K562 (cell line): ENCODE data around the gene PHF12. TPM values are rescaled to one million over a fixed set of nuclear protein-coding genes. Genes with fewer than 3 reads are reported as not detected.

Source experiments
- ATF7 ChIP-seq: fragments of 450-650 bp; IDR thresholded peaks from 2 replicates; pipeline ENCODE4 v1.7.1; 2014; ENCODE audit warnings: mild to moderate bottlenecking, moderate library complexity
- BCOR ChIP-seq: fragments of 450-650 bp; IDR thresholded peaks from 2 replicates; pipeline ENCODE4 v1.6.1; 2016
- FOXP1 ChIP-seq: sonication (generic); formaldehyde crosslinking; IDR thresholded peaks from 2 replicates; pipeline ENCODE4 v1.8.0; 2022; ENCODE audit warnings: mild to moderate bottlenecking, missing genetic modification reagents
- FUS ChIP-seq: fragments of 200-400 bp; formaldehyde crosslinking; optimal IDR thresholded peaks from 2 replicates; pipeline ENCODE3; 2017; ENCODE audit warnings: low read depth, low read length
- GATAD2A ChIP-seq: fragments of 450-650 bp; IDR thresholded peaks from 2 replicates; pipeline ENCODE4 v1.6.1; 2017
- HDAC2 ChIP-seq: fragments of 450-650 bp; IDR thresholded peaks from 2 replicates; pipeline ENCODE4 v1.6.1; 2016; ENCODE audit warnings: mild to moderate bottlenecking
- KDM4B ChIP-seq, 2 experiments: fragments of 450-650 bp in 1 of 2; sonication (generic) in 1 of 2; IDR thresholded peaks; 2 replicates each; pipeline ENCODE4 v1.6.1; 2016 to 2017; ENCODE audit warnings: borderline replicate concordance in 2 of 2, antibody characterized with exemption in 1 of 2, low read depth in 1 of 2, mild to moderate bottlenecking in 1 of 2
- KLF16 ChIP-seq: IDR thresholded peaks from 2 replicates; pipeline ENCODE4 v1.6.1; 2016; ENCODE audit warnings: antibody characterized with exemption
- L3MBTL2 ChIP-seq: fragments of 450-650 bp; IDR thresholded peaks from 2 replicates; pipeline ENCODE4 v1.6.1; 2016; ENCODE audit warnings: mild to moderate bottlenecking, moderate library complexity
- MED1 ChIP-seq: sonication (generic); formaldehyde crosslinking; IDR thresholded peaks from 2 replicates; pipeline ENCODE4 v1.8.1; 2023; ENCODE audit warnings: missing genetic modification reagents, borderline replicate concordance
- MTA1 ChIP-seq: fragments of 450-650 bp; IDR thresholded peaks from 2 replicates; pipeline ENCODE4 v1.6.1; 2017; ENCODE audit warnings: borderline replicate concordance
- NCOR1 ChIP-seq: fragments of 450-650 bp; IDR thresholded peaks from 2 replicates; pipeline ENCODE4 v1.6.1; 2016; ENCODE audit warnings: mild to moderate bottlenecking, moderate library complexity
- POLR2G ChIP-seq: fragments of 200-400 bp; formaldehyde crosslinking; IDR thresholded peaks from 2 replicates; pipeline ENCODE4 v1.6.1; 2017; ENCODE audit warnings: low read depth, mild to moderate bottlenecking, antibody characterized with exemption, low read length, moderate library complexity
- RCOR1 ChIP-seq, 2 experiments: IDR thresholded peaks; 2 replicates each; pipeline ENCODE4 v1.6.1; 2012; ENCODE audit warnings: low read depth in 2 of 2, low read length in 2 of 2, borderline replicate concordance in 1 of 2, improper control_type of control experiment in 1 of 2
- SMAD3 ChIP-seq: fragments of 450-650 bp; formaldehyde crosslinking; conservative IDR thresholded peaks from 2 replicates; pipeline ENCODE4 v1.4.0; 2020; ENCODE audit warnings: mild to moderate bottlenecking
- SRSF1 ChIP-seq: fragments of 200-400 bp; formaldehyde crosslinking; IDR thresholded peaks from 2 replicates; pipeline ENCODE4 v1.6.1; 2017; ENCODE audit warnings: mild to moderate bottlenecking, low read depth, low read length, moderate library complexity
- SUPT5H ChIP-seq: fragments of 450-650 bp; IDR thresholded peaks from 2 replicates; pipeline ENCODE4 v1.6.1; 2016
- ZKSCAN1 ChIP-seq: fragments of 150-350 bp; IDR thresholded peaks from 2 replicates; pipeline ENCODE4 v1.6.1; 2016; ENCODE audit warnings: low read depth, low read length
- ZNF121 ChIP-seq: sonication (generic); formaldehyde crosslinking; conservative IDR thresholded peaks from 2 replicates; pipeline ENCODE4 v1.8.0; 2022; ENCODE audit warnings: missing genetic modification reagents
- ZNF124 ChIP-seq: sonication (generic); formaldehyde crosslinking; IDR thresholded peaks from 2 replicates; pipeline ENCODE4 v1.8.1; 2022; ENCODE audit warnings: missing genetic modification reagents
- ZNF324 ChIP-seq: fragments of 250-450 bp; sonication (Bioruptor Pico); IDR thresholded peaks from 2 replicates; pipeline ENCODE4 v1.4.0; 2020; ENCODE audit warnings: mild to moderate bottlenecking
- ZNF584 ChIP-seq: fragments of 200-800 bp; sonication (Bioruptor generic); IDR thresholded peaks from 2 replicates; pipeline ENCODE4 v1.6.1; 2016; ENCODE audit warnings: low read depth, mild to moderate bottlenecking, missing genetic modification characterization, missing compliant biosample characterization
- polyA plus RNA-seq, 8 experiments: library from polyadenylated mRNA; depleted of rRNA in 4 of 8; stranded (reverse) in 5 of 8; unstranded in 3 of 8; fragments of >200 nt; fragmentation: Nextera tagmentation in 2 of 8; fragmentation: Illumina TruSeq in 1 of 8; extraction: Ambion mirVana in 2 of 8; extraction: Trizol in 1 of 8; gene quantifications; 2 replicates each; pipeline versions ENCODE4 v1.2.1 to v1.2.3, GENCODE V29; 2011 to 2014; ENCODE audit warnings: inconsistent platforms in 1 of 8, missing spikeins in 1 of 8
- total RNA-seq, 7 experiments: library from RNA; depleted of rRNA in 6 of 7; stranded (reverse); fragments of >200 nt in 6 of 7; fragmentation: Illumina TruSeq in 2 of 7; extraction: Trizol in 2 of 7; gene quantifications; 2 replicates each; pipeline versions ENCODE4 v1.2.1 to v1.2.3, GENCODE V29; 2011 to 2021; ENCODE audit warnings: low replicate concordance in 1 of 7
- TF ChIP-seq, protein P1 (sequence below): fragments of 250-450 bp; sonication (Bioruptor Pico); IDR thresholded peaks from 2 replicates; pipeline ENCODE4 v1.5.0; 2020; ENCODE audit warnings: mild to moderate bottlenecking, borderline replicate concordance
- TF ChIP-seq, protein P2 (sequence below): sonication (generic); formaldehyde crosslinking; IDR thresholded peaks from 2 replicates; pipeline ENCODE4 v1.8.0; 2023; ENCODE audit warnings: missing genetic modification reagents, mild to moderate bottlenecking, borderline replicate concordance

PHF12 gene
- total and polyA plus RNA-seq, 9 of the 15 experiments (the other 6 are each of a cell fraction or from before 2014, with no cell fraction given): 0.82 to 31.3 (median 13.5) TPM

DNA sequence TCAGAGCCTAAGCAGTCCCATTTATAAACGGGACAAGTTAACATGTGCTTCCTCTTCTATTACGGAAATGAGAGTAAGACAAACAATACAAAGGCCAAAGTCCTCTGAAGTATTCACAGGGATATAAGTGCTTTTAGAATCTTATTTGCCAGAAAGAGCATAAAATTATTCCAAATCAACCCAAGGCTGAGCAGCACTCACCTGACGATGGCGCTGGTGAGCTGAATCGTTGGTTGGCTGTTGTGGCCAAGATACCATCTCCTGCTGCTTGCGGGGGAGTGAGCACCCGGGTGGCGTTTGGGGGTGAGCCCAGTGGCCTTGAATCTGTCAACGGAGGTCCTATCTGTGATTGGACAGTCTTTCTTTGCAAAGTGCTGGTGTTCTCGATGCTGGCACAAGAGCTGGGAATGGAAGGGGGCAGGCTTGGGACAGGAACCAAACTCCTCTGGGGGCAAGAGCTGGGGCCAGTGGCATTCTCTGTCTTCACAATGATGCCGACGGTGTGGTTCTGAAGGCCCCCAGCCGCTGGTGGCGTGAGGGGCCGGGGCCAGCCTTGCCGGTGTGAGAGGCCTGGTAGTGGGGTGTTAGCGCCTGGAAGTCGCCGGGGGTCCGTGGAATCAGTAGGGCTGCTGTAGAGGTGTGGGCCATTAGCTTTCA is 38.9 kb downstream of the PHF12 start (continued):
- TF ChIP-seq, protein P1, sequence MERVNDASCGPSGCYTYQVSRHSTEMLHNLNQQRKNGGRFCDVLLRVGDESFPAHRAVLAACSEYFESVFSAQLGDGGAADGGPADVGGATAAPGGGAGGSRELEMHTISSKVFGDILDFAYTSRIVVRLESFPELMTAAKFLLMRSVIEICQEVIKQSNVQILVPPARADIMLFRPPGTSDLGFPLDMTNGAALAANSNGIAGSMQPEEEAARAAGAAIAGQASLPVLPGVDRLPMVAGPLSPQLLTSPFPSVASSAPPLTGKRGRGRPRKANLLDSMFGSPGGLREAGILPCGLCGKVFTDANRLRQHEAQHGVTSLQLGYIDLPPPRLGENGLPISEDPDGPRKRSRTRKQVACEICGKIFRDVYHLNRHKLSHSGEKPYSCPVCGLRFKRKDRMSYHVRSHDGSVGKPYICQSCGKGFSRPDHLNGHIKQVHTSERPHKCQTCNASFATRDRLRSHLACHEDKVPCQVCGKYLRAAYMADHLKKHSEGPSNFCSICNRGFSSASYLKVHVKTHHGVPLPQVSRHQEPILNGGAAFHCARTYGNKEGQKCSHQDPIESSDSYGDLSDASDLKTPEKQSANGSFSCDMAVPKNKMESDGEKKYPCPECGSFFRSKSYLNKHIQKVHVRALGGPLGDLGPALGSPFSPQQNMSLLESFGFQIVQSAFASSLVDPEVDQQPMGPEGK (CRISPR knock-in tag): peak; percentile 69; the same call in 1 of the 2 replicates
- TF ChIP-seq ATF7: peak; percentile 64
- peak; percentile 93 for TF ChIP-seq KLF16
- peak; percentile 78 for TF ChIP-seq NCOR1
- TF ChIP-seq ZNF121 (CRISPR knock-in tag): no peak
- no peak for TF ChIP-seq FUS
- TF ChIP-seq FOXP1 (CRISPR knock-in tag): peak; percentile 70
- 0 out of 2 replicates have a peak, but pooled peaks have one; percentile 37 for TF ChIP-seq SUPT5H
- no peak for TF ChIP-seq ZNF584
- peak; percentile 68; the same call in 1 of the 2 replicates for TF ChIP-seq MTA1
- no peak for TF ChIP-seq SRSF1
- TF ChIP-seq RCOR1 (IDR thresholded peaks at IDR 0.05; ENCODE audit: borderline replicate concordance in 1 of 2, low read depth in 2 of 2, low read length in 2 of 2): peak; percentile 77 to 92; a peak in 2 of 4 replicates
- TF ChIP-seq, protein P2, sequence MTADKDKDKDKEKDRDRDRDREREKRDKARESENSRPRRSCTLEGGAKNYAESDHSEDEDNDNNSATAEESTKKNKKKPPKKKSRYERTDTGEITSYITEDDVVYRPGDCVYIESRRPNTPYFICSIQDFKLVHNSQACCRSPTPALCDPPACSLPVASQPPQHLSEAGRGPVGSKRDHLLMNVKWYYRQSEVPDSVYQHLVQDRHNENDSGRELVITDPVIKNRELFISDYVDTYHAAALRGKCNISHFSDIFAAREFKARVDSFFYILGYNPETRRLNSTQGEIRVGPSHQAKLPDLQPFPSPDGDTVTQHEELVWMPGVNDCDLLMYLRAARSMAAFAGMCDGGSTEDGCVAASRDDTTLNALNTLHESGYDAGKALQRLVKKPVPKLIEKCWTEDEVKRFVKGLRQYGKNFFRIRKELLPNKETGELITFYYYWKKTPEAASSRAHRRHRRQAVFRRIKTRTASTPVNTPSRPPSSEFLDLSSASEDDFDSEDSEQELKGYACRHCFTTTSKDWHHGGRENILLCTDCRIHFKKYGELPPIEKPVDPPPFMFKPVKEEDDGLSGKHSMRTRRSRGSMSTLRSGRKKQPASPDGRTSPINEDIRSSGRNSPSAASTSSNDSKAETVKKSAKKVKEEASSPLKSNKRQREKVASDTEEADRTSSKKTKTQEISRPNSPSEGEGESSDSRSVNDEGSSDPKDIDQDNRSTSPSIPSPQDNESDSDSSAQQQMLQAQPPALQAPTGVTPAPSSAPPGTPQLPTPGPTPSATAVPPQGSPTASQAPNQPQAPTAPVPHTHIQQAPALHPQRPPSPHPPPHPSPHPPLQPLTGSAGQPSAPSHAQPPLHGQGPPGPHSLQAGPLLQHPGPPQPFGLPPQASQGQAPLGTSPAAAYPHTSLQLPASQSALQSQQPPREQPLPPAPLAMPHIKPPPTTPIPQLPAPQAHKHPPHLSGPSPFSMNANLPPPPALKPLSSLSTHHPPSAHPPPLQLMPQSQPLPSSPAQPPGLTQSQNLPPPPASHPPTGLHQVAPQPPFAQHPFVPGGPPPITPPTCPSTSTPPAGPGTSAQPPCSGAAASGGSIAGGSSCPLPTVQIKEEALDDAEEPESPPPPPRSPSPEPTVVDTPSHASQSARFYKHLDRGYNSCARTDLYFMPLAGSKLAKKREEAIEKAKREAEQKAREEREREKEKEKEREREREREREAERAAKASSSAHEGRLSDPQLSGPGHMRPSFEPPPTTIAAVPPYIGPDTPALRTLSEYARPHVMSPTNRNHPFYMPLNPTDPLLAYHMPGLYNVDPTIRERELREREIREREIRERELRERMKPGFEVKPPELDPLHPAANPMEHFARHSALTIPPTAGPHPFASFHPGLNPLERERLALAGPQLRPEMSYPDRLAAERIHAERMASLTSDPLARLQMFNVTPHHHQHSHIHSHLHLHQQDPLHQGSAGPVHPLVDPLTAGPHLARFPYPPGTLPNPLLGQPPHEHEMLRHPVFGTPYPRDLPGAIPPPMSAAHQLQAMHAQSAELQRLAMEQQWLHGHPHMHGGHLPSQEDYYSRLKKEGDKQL (CRISPR knock-in tag): no peak
- TF ChIP-seq ZNF124 (CRISPR knock-in tag): no peak
- TF ChIP-seq L3MBTL2: peak; percentile 63
- no peak for TF ChIP-seq MED1 (CRISPR knock-in tag)
- peak; percentile 73; the same call in 1 of the 2 replicates for TF ChIP-seq ZKSCAN1
- TF ChIP-seq BCOR: 0 out of 2 replicates have a peak, but pooled peaks have one; percentile 61
- peak; percentile 12; the same call in 1 of the 2 replicates for TF ChIP-seq GATAD2A
- no peak for TF ChIP-seq SMAD3 (CRISPR knock-in tag)
- TF ChIP-seq ZNF324: no peak
- peak; percentile 48; the same call in 1 of the 2 replicates for TF ChIP-seq POLR2G
- peak; percentile 80; the same call in 1 of the 2 replicates for TF ChIP-seq HDAC2
- 0 out of 4 replicates have a peak, but pooled peaks of 1 of the 2 experiments have one; percentile 54 for TF ChIP-seq KDM4B (IDR thresholded peaks at IDR 0.05; ENCODE audit: borderline replicate concordance in 2 of 2, low read depth in 1 of 2)
